NCI-H345 (cell line): ENCODE data around the gene LMAN2L.
A peak's percentile ranks its signal among the peaks of the same experiment; 100 is the strongest.

Experiments
- DNase-seq: peaks from one replicate; lab custom pipeline; 2025; lab: John Stamatoyannopoulos, UW

The LMAN2L gene

DNA sequence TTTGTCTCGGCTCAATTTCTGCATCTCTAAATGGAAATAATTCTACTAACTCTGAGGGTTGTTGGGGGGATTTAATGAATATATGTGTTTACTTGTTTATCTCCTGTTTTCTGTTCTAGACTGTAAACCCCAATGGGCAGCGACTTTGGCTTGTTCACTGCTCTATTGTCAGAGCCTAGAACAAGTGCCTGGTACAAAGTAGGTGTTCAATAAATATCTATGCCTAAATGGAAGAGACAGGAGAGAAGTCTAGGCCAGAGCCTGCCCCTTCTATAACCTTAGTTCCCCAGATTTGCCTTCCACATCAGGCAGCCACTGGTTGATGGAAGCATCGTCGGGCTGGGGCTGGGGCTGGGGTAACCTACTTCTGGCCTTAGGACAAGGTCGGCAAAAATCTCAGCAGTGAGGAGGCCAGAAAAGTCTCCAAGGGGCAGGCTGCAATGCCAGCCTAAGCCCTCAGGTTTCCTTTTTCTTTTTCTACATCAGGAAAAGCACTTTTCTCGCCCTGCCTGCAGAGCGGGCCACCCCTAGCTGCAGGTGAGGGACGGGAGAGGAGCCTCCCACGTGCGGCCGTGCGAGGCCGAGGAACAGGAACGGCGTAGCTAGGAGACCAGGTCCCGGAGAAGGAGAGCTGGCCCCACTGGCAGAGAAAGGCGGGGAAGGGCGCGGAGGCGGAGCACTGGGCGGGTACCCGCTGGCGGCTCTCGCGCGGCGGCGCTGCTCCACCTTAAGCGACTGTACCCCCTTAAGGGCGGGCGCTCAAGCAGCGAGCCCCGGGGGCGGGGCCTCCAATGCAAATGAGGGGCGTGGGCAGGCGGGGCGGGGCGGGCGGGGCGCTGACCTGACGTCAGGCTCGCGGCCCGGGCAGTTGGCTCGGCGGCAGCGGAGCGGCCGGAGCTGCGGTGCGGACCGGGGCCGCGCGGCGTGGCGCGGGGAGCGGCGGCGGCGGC lies 20.4 kb upstream of the LMAN2L start, which contains the start of gene CNNM4:
Gene CNNM4, plus strand, starts transcription at position 867 of the 950 bp plus-strand sequence. CDS start 98 bp downstream, outside the sequence.
- peak; percentile 94 for DNase-seq

- no peak for DNase-seq
Measured at GRCh38 chr2:96759548-96759947, 19.7 kb upstream of the LMAN2L start.

DNA sequence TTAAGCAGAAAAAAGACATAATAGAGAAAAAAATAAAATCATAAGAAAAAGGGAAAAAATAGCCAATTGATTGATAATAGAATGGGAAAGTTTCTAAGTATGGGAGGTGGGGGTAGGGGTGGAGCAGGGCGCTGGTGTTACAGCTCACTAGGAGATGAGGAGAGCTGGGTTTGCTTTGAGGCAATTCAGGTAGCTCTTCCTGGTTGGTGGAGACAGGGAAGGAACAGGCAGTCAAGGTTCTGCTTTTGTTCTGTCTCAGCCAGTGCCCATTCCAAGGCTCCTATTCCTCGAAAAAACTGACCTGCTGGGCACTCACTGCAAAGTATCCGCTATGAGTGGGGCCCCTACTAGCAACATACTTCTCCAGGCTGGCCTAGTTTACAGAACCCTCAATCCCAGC lies 19.1 kb upstream of the LMAN2L start:
- no peak for DNase-seq

DNA sequence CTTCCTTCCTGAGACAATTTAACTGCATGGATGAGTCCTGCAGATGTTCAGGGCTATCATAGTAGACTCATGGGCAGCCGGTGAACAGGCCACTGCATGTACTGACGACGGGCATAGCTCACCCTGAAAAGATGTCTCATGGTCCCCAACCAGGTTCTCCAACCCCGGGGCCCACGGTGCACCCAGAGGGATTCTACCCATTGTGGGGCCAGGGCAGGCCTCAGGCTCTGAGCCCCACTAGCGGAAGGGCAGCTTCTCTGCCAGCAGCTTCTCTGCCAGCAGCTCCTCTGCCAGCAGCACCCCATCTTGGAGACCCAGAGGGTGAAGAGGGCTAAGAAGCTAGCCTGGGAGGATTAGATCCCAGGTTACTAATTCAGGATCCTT lies 17.6 kb upstream of the LMAN2L start:
- no peak for DNase-seq

DNA sequence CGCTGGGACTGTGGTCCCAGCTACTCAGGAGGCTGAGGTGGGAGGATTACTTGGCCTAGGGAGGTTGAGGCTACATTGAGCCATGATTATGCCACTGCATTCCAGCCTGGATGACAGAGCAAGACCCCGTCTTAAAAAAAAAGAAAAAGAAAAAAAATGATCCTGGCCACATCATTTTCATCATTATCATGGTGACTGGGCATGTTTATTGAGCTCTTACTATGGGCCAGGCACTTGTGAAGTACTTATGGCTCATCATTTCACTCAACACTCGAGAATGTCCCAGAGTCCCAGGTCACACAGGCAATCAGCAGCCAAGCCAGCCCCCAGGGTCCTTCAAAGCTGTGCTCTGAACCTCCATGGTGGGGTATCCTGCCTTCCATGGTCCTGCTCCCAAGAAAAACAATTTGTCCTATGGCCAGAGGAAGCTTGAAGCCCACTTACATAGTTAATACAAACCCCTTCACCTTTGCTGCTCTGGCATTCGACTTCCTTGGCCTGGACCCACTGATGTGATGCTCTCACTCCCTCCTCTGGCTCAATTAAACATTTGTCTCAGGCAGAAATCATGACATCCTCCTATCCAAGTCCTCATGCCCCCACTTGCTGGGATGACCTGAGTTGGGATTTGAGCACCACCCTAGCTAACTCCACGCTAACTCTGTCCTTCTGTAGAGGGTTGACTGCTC lies 17.1 kb upstream of the LMAN2L start:
- DNase-seq, result no peak

DNA sequence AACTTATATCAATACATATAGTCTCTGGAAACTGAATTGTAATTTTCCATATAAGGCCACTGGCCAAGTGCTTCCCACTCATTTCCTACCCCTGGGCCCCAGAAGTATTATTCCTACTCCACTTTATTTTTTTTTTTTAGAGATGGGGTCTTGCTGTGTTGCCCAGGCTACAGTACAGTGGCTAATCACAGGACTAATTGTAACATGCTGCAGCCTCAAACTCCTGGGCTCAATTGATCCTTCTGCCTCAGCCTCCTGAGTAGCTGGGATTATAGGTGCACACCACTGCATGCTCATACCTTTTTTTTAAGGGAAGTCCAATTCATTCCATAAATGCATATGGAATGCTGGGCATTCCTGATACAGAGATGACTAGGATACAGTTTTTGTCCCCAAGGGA lies 14.5 kb upstream of the LMAN2L start:
- no peak for DNase-seq

DNA sequence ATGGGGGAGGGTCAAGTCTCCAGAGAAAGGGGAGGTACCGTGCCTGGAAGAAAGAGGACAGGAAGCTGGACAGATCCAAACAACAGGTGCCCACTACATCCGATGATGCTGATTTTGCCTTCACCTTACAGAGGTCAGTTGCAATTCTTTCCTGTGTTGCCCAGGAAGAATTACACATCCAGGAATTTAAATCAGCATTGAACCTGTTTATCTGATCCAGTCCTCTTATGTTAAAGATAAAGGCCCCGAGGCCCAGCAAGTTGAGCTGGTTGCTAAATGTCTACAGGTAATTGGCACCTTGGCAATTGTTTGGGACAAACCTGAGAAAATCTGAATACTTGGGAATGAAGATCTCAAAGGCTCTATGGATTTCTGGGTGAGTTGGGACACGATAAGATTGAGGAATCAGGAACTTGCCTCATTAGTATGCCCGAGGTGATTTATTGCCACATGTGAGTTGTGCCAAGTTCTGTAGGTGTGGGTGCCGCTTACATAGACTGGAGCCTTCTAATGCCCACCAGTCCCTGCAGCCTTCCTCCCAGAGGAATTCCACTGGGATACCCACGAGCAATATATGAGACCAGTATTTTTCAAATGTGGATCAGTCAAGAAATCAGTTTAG lies 13.9 kb upstream of the LMAN2L start:
- DNase-seq, result no peak

DNA sequence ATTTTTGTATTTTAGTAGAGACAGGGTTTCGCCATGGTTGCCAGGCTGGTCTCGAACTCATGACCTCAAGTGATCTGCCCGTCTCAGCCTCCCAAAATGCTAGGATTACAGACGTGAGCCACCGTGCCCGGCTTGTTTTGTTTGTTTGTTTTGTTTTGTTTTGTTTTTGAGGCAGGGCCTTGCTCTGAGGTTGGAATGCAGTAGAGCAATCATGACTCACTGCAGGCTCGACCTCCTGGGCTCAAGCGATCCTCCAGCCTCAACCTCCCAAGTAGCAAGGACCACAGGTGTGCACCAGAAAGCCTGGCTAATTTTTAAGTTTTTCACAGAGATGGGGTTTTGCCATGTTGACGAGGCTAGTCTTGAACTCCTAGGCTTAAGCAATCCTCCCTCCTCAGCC lies 11.9 kb upstream of the LMAN2L start:
- no peak for DNase-seq

- DNase-seq, result no peak
Measured at GRCh38 chr2:96747061-96747617, 7.3 kb upstream of the LMAN2L start.

- no peak for DNase-seq
Measured at GRCh38 chr2:96739076-96739632, 710 bp downstream of the LMAN2L start.

- no peak for DNase-seq
Measured at GRCh38 chr2:96737831-96738230, 2.0 kb downstream of the LMAN2L start.

- no peak for DNase-seq
Measured at GRCh38 chr2:96737251-96737650, 2.6 kb downstream of the LMAN2L start.

DNA sequence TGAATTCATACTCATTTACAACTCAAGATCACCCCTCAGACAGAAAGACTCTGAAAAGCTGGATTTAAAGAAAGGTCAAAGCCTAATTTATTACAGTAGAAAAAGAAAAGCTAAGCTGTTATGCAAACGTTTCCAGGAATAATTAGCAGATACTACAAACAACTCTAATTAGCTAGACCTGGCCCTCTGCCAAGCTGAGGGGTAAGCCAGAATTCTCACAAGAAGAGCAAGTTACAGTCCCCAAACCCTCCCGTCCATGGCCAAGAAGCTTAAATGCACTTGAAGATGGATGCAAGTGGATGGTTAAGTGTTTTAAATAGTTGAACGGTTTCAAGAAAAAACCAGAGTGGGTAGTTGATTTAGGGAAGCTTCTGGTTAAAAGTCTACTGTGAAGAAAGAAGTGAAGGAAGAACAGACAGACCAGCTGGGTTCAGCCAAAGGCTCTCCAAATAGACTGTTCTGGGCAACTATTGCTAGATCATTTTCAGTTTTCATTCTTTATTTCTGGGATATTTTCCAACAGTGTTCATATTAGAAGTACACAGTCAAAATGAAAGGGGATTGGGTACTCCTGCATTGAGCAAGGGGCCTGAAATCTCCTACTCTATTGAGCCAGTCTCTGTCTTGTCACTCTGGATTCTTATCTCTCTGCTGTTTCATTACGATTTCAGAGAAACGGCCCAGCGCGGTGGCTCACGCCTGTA lies 4.8 kb downstream of the LMAN2L start:
- no peak for DNase-seq

DNA sequence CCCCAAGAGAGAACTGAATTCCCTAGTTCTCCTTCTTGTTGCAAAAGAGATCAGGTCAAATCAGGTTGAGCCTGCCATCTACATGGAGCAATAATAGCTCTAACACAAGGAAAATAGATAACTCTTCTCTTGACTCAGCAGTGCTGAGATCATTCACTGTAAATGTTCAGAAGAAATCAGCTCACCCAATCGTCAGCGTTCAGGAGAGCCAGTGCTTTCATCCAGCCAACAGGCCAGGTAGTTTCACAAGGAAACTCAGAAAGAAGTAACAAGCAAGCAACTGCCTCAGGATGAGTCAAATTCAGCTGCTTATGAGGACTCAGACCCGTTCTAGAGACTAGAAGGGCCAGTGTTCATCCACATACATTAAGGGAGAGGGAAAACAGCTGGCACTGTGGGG lies 5.9 kb downstream of the LMAN2L start:
- DNase-seq, result no peak

- DNase-seq, result no peak
Measured at GRCh38 chr2:96730212-96730611, 9.7 kb downstream of the LMAN2L start.

DNA sequence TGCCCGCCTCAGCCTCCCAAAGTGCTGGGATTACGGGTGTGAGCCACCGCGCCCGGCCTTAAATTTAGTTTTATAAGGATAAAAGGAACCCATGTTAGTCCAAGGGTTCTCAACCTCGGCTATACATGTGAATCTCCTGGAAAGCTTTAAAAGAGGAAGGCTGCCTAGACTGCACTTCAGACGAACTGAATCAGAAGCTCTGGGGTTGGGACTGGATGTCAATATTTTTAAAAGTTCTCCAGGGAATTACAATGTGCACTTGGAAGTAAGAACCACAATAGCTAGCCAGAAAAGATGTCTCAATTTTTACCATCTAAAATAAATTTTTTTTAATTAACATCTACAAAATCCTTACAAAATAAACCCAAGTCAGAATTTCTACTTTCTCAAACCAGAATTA lies 10.1 kb downstream of the LMAN2L start:
- DNase-seq, result no peak

GRCh38 chr2:96727431-96727830 lies 12.4 kb downstream of the LMAN2L start:
- DNase-seq, result no peak

- no peak for DNase-seq
Measured at GRCh38 chr2:96726131-96726530, 13.7 kb downstream of the LMAN2L start.

DNA sequence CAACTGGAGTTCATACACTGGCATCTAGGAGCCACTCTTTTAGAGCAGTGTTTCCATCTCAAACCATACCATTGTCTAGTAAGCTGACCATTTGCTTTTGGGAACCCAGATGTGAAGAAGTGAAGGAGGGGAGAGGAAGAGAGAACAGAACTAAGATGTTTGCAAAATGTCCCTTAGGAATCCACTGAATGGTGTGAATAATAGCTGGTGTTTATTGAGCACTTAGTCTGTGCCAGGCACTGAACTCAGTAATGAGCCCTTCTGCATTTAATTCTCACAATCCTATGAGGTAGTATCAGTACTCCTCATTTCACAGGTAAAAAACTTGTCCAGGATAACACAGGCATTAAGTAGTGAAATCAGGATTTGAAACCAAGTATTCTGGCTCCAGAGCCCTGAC lies 23.5 kb downstream of the LMAN2L start:
- no peak for DNase-seq

DNA sequence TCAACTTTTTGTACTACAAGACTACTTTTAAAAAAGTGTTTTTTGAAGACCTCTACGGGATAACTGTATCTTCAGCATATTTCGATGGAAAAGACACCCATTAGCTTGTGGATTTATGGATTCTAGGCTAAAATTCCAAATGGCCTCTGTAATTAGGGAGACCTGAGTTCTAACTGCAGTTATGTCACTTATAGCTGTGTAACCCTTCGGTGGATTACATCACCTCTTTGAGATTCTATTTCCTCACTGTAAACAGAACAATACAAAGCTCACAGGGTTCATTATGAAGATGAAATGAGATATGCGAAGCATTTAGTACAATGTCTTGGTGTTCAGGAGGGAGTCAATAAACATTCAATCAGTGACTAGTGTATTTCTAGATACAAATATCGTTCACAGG lies 24.2 kb downstream of the LMAN2L start:
- DNase-seq, result no peak

DNA sequence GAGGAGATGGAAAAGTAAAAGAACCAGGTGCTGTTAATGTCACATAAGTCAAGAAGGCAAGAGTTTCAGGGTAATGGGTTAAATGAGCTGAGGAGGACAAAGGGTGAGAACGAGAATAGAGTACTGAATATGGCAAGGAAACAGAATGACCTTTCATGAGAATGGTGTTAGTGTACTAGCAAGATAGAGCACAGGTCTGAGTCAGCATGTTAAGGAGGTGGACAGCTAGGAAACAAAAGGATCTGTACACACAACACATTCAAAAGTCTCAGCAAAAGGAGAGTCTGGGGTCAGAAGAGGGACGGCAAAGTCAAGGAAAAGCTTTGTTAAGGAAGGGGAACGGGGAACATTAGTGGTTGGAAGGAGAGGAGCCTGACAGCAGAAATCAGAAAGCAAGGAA lies 28.9 kb downstream of the LMAN2L start:
- DNase-seq, result no peak
